Activated CD4-positive, alpha-beta T cell treated with anti-CD3 and anti-CD28 coated beads for 48 hours (primary cell): ENCODE measurements around the gene OR2AP1.
A peak's percentile ranks its signal among the peaks of the same experiment; 100 is the strongest.
"Not testable (repeated sequence)": the region's sequence is repeated elsewhere in the genome, so short reads cannot be mapped to it uniquely, and the experiment has no call there.

ENCODE experiments used
- DNase-seq: peaks from one replicate; pipeline ENCODE4 v3.0.0-alpha.2; 2020

The OR2AP1 gene

DNA sequence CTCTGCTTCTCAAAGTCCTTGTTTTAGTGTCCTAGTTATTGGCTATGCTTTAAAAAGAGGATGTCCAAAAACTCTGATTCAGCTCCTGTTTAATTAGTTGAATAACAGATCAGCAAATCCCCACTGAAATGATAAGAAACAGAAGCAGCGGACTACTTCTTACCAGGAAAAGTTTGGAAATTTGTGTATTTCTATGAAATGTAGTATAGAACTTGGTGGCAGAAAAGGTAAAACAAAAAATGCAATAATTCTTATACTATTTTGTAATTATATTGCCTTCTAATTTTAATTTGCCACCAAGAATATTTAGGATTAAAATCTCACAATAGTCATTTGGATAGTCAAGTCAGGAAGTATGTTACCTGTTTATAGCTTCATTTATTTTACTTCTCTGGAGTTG, at the start of gene OR2AP1:
TSS of gene OR2AP1 (plus strand) at position 301 of the 400 bp plus-strand sequence. CDS start 1,947 bp downstream, outside the sequence.
- DNase-seq, result no peak

- not testable (repeated sequence) for DNase-seq
Observed at GRCh38 chr12:55548235-55548634, 24.0 kb upstream of the OR2AP1 start.

- no peak for DNase-seq
Observed at GRCh38 chr12:55548756-55549155, 23.5 kb upstream of the OR2AP1 start.

GRCh38 chr12:55549302-55549701, 23.0 kb upstream of the OR2AP1 start, which contains the start of gene OR6C4:
Gene OR6C4 (plus strand): TSS chr12:55549602. CDS start chr12:55551227, 1,625 bp downstream.
- no peak for DNase-seq

GRCh38 chr12:55554296-55554695, 18.0 kb upstream of the OR2AP1 start:
- DNase-seq, result no peak

- DNase-seq, result not testable (repeated sequence)
Observed at GRCh38 chr12:55570060-55570459, 2.2 kb upstream of the OR2AP1 start.

- DNase-seq, result not testable (repeated sequence)
Observed at GRCh38 chr12:55570689-55571088, 1.6 kb upstream of the OR2AP1 start.

DNA sequence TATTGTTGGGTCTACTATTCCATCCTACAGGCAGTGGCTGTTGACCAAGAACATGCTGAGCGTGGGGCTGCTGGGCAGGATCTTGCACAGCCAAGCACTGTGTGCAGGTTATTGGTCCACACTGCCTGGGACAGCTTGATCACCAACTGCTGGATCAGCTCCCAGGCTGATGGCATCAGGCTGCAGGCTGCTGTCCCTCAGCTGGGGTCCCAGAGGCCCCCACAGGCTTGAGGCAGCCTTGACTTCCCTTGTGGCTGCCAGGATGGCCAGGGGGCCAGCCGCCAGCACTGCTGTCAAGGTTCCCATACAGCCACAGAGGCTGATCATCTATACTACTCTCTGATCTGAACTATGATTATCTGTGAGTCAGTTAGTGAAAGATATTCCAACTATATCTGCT, 9.8 kb downstream of the OR2AP1 start:
- no peak for DNase-seq

DNA sequence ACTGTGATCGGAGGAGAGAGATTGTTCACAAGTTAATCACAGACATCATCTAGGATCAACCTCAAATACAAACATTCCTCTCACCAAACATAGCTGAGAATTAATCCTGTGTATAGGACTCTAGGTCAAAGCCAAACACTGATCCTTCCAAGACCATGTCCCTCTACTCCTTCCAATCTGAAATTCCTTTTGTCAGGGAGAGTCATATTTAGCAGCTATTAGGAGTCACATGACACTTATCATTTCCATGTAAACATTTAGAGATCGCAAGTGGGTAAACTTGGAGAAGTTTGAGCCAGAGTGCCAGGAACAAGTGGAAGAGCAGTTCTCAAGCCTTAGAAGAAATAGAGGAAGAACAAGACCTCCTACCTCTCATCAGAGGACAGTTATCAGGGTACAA, 13.5 kb downstream of the OR2AP1 start:
- DNase-seq, result no peak

- not testable (repeated sequence) for DNase-seq
Observed at GRCh38 chr12:55590152-55590551, 17.9 kb downstream of the OR2AP1 start.

DNA sequence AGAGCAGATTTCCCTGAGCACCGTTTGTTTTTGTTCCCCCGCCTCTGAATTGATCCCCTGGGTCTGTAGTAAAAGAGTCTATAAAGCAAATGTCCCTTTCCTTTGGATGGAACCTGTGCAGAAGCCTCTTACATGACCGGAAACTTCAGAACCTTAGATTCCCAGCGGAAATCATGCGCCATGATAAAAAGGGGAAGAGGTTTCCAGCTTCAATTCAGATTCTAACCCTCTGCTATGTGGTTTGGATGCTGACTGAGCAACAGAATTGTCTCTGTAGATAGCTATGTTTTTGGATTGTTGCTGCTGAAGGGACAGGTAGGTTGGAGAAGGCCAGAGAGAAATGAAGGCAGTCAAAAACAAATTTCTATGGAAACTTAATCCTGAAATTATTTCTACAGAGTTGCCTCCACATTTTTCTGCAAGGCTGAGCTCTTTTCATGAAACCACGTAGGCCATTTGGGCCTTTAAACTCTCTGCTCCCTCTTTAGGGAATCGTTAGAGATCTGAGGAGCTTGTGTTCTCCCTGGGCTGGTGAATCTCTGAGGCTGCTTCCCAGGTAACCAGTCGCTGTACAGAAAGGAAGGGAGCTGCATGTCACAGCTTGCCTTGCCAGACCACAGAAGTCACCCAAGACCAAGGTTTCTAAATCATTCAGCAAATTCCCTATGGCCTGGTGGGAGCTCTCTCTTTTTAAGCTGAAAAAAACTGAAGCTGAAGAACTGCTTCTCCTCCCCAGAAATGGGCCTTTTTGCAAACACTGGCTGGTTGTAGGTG, 35.7 kb downstream of the OR2AP1 start:
- no peak for DNase-seq

DNA sequence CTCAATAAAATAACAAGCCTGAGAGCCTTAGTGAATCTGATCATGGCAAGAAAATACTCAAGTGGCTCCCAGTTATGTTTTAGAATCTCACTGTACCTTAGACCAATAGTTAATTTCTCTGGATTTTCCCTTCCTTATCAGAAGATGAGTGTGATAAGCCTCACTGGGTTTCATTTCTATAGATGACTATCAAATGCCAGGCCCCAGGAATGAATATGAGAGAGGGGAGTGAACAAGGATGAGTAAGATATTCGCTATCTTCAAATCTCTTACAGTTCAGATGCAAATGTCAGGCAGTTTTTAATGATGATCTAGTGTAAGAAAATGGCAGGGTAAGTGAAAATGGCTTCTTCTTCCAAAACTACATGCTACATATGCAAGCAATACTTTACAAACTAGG, 38.3 kb downstream of the OR2AP1 start:
- no peak for DNase-seq

- DNase-seq, result no peak
Observed at GRCh38 chr12:55612646-55613045, 40.4 kb downstream of the OR2AP1 start.

DNA sequence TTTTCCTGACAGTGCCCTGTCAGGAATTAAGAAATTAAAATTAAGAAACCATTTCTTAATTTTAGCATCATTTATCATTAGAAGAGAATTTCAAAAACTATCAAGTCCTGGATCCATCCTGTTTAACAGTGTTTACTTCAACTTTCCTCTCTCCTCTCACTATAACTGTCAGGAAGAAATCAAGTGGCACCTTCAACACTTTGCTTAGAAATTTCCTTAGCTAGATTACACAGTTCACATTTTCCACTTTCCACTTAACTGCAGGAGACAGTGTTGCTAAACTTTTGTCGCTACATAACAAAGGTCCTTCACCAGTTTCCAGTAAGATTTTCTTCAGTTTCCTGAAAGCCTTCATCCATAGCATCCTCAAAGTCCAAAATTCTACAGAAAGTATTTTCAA, 42.5 kb downstream of the OR2AP1 start:
- no peak for DNase-seq

- DNase-seq, result peak; percentile 40
Observed at GRCh38 chr12:55619354-55620138, 47.3 kb downstream of the OR2AP1 start.

DNA sequence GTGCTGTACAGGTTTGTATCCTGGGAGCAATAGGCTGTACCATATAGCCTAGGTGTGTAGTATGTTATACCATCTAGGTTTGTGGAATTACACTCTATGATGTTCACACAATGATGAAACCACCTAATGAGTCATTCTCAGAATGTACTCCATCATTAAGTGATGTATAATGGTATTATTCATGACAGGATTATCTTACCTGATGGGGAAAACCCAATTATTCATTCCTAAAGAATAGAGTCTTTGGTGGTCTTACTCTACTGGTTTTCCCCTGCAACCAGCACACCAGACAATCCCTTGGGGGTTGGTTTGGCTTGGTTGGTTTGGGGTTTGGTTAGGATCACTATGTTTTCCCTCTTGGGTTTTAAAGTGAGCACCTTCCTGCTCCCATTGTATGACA, 51.8 kb downstream of the OR2AP1 start:
- no peak for DNase-seq
